Measurements from ENCODE around the gene ZDHHC14. TPM values are rescaled to one million over a fixed set of nuclear protein-coding genes. Genes with fewer than 3 reads are reported as not detected.

The ZDHHC14 gene
- total and polyA plus RNA-seq, 3 donors from 2014 or later, result 28.5 to 74.9 (median 67.9) TPM

GRCh38 chr6:157610451-157610999, 229.5 kb downstream of the ZDHHC14 start:
- no peaks in the 10 kb centered on the region for H3K36me3 ChIP-seq (ENCODE audit: low read depth, missing control alignments)
- 90 to 94% methylated on average over 7 to 9 of the region's 9 CpGs for WGBS, 2 donors
- no peaks in the 10 kb centered on the region for H3K4me1 ChIP-seq
- no peak overlapping the region for H3K4me3 ChIP-seq
- TF ChIP-seq CTCF (IDR thresholded peaks at IDR 0.05), result no peak
- no peak for TF ChIP-seq POLR2A (IDR thresholded peaks at IDR 0.05)
- no peak overlapping the region for H3K27ac ChIP-seq
- no peak for DNase-seq
- H3K27me3 ChIP-seq, result no peaks in the 10 kb centered on the region
- H3K9me3 ChIP-seq, result no peaks in the 10 kb centered on the region
- intact Hi-C loops (cut with DNase I; ENCODE audit: low total_unique reads), result no loop called here

- no peak for TF ChIP-seq CTCF (IDR thresholded peaks at IDR 0.05)
- no peak for TF ChIP-seq POLR2A (IDR thresholded peaks at IDR 0.05)
- H3K36me3 ChIP-seq (ENCODE audit: low read depth, missing control alignments), result no peaks in the 10 kb centered on the region
- H3K4me3 ChIP-seq, result no peak overlapping the region
- no peaks in the 10 kb centered on the region for H3K4me1 ChIP-seq
- WGBS, 2 donors, result 80 to 92% methylated on average over 3 of the region's 3 CpGs
- H3K27me3 ChIP-seq, result no peaks in the 10 kb centered on the region
- H3K27ac ChIP-seq, result no peak overlapping the region
- H3K9me3 ChIP-seq, result no peaks in the 10 kb centered on the region
- no peak for DNase-seq
- intact Hi-C loops (cut with DNase I; ENCODE audit: low total_unique reads), result no loop called here
These were observed 230.4 kb downstream of the ZDHHC14 start for GRCh38 chr6:157611406-157611805.

- intact Hi-C loops (cut with DNase I; ENCODE audit: low total_unique reads), result no loop called here
- DNase-seq, result no peak
- no peaks in the 10 kb centered on the region for H3K4me1 ChIP-seq
- TF ChIP-seq POLR2A (IDR thresholded peaks at IDR 0.05), result no peak
- TF ChIP-seq CTCF (IDR thresholded peaks at IDR 0.05), result no peak
- H3K27ac ChIP-seq, result no peak overlapping the region
- H3K4me3 ChIP-seq, result no peak overlapping the region
- H3K36me3 ChIP-seq (ENCODE audit: low read depth, missing control alignments), result no peaks in the 10 kb centered on the region
- no peaks in the 10 kb centered on the region for H3K9me3 ChIP-seq
- H3K27me3 ChIP-seq, result no peaks in the 10 kb centered on the region
- WGBS, 2 donors, result 86 to 89% methylated on average over 7 of the region's 7 CpGs
These were observed 232.1 kb downstream of the ZDHHC14 start for GRCh38 chr6:157613011-157613522.

- Histone ChIP-seq H3K27me3 (no peaks in the 10 kb centered on the region), H3K27ac (no peak overlapping the region), H3K36me3 (ENCODE audit: low read depth, missing control alignments) (no peaks in the 10 kb centered on the region), H3K4me3 (no peak overlapping the region), H3K4me1 (no peaks in the 10 kb centered on the region), H3K9me3 (no peaks in the 10 kb centered on the region)
- DNase-seq, result no peak
- TF ChIP-seq POLR2A (IDR thresholded peaks at IDR 0.05) (no peak), CTCF (IDR thresholded peaks at IDR 0.05) (no peak)
- 92% methylated on average over 5 of the region's 5 CpGs for WGBS, 2 donors
- intact Hi-C loops (cut with DNase I; ENCODE audit: low total_unique reads), result no loop called here
These were observed 233.1 kb downstream of the ZDHHC14 start for GRCh38 chr6:157614026-157614568.

GRCh38 chr6:157615420-157615769, 234.4 kb downstream of the ZDHHC14 start:
- 74 to 91% methylated on average over 4 of the region's 4 CpGs for WGBS, 2 donors
- no peaks in the 10 kb centered on the region for H3K4me1 ChIP-seq
- H3K9me3 ChIP-seq, result no peaks in the 10 kb centered on the region
- H3K4me3 ChIP-seq, result no peak overlapping the region
- TF ChIP-seq CTCF (IDR thresholded peaks at IDR 0.05) (no peak), POLR2A (IDR thresholded peaks at IDR 0.05) (no peak)
- no peak overlapping the region for H3K27ac ChIP-seq
- no peaks in the 10 kb centered on the region for H3K27me3 ChIP-seq
- DNase-seq, result no peak
- intact Hi-C loops (cut with DNase I; ENCODE audit: low total_unique reads), result no loop called here
- no peaks in the 10 kb centered on the region for H3K36me3 ChIP-seq (ENCODE audit: low read depth, missing control alignments)
